ENCODE data around the gene FAM174C.

The FAM174C gene

GRCh38 chr19:1327125-1327524 is 51.8 kb downstream of the FAM174C start:
- no peak for DNase-seq
